Naive thymus-derived CD8-positive, alpha-beta T cell (primary cell): ENCODE results near the gene NUP214. TPM values are rescaled to one million over a fixed set of nuclear protein-coding genes. Genes with fewer than 3 reads are reported as not detected.

Experiments
- ATAC-seq, 2 donors: fragments of 150-1000 bp; cut with Tn5 transposase in 1 of 2; sonication (Bioruptor Pico), chemical (Tn5 transposase) in 1 of 2; 1 replicate in 1 of 2; 2 replicates in 1 of 2; pipeline ENCODE4 v1.10.0; 2021; ENCODE audit warnings: mild to moderate bottlenecking in 2 of 2, moderate library complexity in 2 of 2
- POLR2A ChIA-PET: fragments of 350-600 bp; sonication (Branson Sonifier 250); formaldehyde crosslinking; loops from one replicate; lab custom pipeline; 2021; ENCODE audit warnings: antibody characterized with exemption; lab: Charles Lee
- DNase-seq, 10 donors: peaks; one replicate each; pipeline versions ENCODE4 v3.0.0 to v3.0.0-alpha.2; 2020 to 2022
- H3K27ac Mint-ChIP-seq, 10 donors: one replicate each; pipeline ENCODE4 v1.8.0; 2020 to 2022; ENCODE audit warnings: mild to moderate bottlenecking in 10 of 10, mixed read lengths in 10 of 10, moderate library complexity in 4 of 10, inconsistent platforms in 1 of 10
- H3K27me3 Mint-ChIP-seq, 5 donors: one replicate each; pipeline ENCODE4 v1.8.0; 2021 to 2022; ENCODE audit warnings: mixed read lengths in 5 of 5
- H3K36me3 Mint-ChIP-seq, 3 donors: one replicate each; pipeline ENCODE4 v1.8.0; 2020 to 2022; ENCODE audit warnings: mixed read lengths in 3 of 3, mild to moderate bottlenecking in 2 of 3, inconsistent platforms in 1 of 3
- H3K4me1 Mint-ChIP-seq, 4 donors: one replicate each; pipeline ENCODE4 v1.8.0; 2021 to 2022; ENCODE audit warnings: mixed read lengths in 4 of 4
- H3K4me3 Mint-ChIP-seq, 10 donors: one replicate each; pipeline ENCODE4 v1.8.0; 2020 to 2022; ENCODE audit warnings: mild to moderate bottlenecking in 10 of 10, mixed read lengths in 10 of 10, moderate library complexity in 6 of 10, inconsistent platforms in 1 of 10
- H3K9me3 Mint-ChIP-seq, 9 donors: one replicate each; pipeline ENCODE4 v1.8.0; 2020 to 2022; ENCODE audit warnings: mixed read lengths in 9 of 9, mild to moderate bottlenecking in 3 of 9, inconsistent platforms in 1 of 9, moderate library complexity in 1 of 9
- polyA plus RNA-seq, 3 donors: library from polyadenylated mRNA; unstranded; fragments of 300-500 nt; fragmentation: Illumina TruSeq; gene quantifications; one replicate each; pipeline ENCODE4 v1.2.3, GENCODE V29; 2021
- total RNA-seq, 8 experiments: library from RNA in 2 of 8; stranded (reverse) in 2 of 8; gene quantifications; one replicate each; pipeline ENCODE4 v1.2.3 and lab custom pipeline; 2021 to 2026

Gene NUP214
- total and polyA plus RNA-seq, 5 experiments from 2014 or later = 10.7 to 88.5 (median 24.0) TPM

DNA sequence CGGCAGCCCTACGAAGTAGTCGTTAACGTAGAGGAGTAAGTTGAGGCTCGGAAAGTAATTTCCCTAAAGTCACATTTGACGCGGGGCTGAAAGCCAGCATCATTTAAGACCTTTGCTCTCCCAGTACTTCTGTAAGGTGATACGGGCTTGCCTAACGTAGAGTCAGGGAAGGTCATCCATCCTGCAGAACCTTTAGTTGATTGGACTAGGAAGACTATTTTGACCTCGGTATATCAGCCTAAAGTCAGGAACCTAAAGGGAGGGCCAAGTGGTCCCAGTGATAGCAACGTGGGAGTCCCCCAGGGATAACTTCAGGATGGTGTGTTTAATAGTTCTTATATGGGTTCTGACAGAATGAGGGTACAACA, 657 bp downstream of the NUP214 start:
- Mint-ChIP-seq H3K4me3 (peak overlapping the region; percentile 94 to 100 (median 98)), H3K36me3 (peaks cover 0 to 43% (median 15%) of the 10 kb centered on the region in 3 donors), H3K27ac (peak overlapping the region; percentile 97 to 100 (median 99)), H3K27me3 (no peaks in the 10 kb centered on the region), H3K4me1 (peaks cover 13 to 48% (median 24%) of the 10 kb centered on the region in 4 donors), H3K9me3 (no peaks in the 10 kb centered on the region)
- POLR2A ChIA-PET = interaction anchor here (0.6 to 1.3 kb wide), 5 partner anchors 13 to 613 kb away, joined by 3 to 8 read pairs (median 3); no protein-coding TSS in a partner anchor
- DNase-seq = no peak
- no peak for ATAC-seq

DNA sequence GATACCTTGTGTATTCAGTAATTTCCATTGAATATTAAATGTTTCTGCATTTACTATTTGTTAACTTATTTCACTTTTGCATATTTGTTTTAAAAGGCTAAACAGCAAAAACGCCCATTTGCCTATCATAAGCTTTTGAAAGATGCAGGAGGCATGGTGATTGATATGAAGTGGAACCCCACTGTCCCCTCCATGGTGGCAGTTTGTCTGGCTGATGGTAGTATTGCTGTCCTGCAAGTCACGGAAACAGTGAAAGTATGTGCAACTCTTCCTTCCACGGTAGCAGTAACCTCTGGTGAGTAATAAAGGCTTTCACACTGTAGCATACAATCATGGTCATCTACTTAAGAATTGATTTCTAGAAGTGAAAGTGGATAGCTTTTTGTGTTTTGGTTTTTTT, 3.8 kb downstream of the NUP214 start:
- Mint-ChIP-seq H3K4me1 (peaks cover 15 to 48% (median 24%) of the 10 kb centered on the region in 4 donors), H3K9me3 (no peaks in the 10 kb centered on the region), H3K27ac (no peak overlapping the region), H3K27me3 (no peaks in the 10 kb centered on the region), H3K4me3 (no peak overlapping the region), H3K36me3 (peaks cover 5 to 74% (median 26%) of the 10 kb centered on the region in 3 donors)
- ATAC-seq (no peak), DNase-seq (no peak)
- POLR2A ChIA-PET = no interaction called here

DNA sequence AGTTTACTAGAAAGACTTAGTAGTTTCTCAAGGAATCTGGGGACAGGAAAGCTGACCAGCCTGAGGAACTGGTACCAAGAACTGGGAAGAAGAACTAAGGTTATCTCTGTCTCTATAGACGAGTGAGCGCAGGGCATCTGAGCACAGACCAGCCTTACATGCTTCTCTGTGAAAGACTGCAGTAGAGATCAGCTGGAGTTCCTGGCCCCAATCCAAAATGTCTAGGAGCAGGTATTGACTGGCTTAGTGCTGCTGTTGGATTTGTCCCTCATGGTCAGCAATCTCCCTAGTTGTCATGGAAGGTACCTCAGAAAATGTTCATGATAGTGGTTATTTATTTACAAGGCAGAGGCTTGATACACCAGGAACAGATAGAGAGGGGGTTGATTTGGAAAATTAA, 13.3 kb downstream of the NUP214 start:
- DNase-seq = no peak
- no peak for ATAC-seq
- Mint-ChIP-seq H3K27ac (peak overlapping the region in 1 of 10 donors; percentile 34), H3K4me1 (peaks cover 0 to 2% (median 0%) of the 10 kb centered on the region in 4 donors), H3K4me3 (no peak overlapping the region), H3K36me3 (peaks cover 10 to 94% (median 27%) of the 10 kb centered on the region in 3 donors), H3K27me3 (no peaks in the 10 kb centered on the region), H3K9me3 (no peaks in the 10 kb centered on the region)
- POLR2A ChIA-PET = no interaction called here

DNA sequence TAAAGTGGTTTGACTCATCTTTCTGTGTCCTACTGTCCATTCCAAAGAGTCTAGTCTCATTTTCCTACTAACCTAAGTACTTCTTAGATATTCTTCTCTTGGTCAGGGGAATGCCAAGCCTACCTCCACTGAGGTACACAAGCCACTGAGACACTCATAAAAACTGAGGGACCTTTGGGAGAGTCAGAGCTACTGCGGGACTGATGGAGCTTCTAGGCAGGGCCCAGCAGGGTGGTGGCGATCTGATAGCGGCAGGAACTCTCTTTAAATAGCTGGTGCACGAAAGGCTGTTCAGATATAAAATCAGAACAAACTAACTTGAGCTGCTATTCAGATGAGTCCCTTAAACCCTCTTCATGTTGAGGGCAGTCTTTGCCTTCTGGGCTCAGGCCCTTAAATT, 14.7 kb downstream of the NUP214 start:
- POLR2A ChIA-PET = interaction anchor here (0.8 kb wide), 1 partner anchor 12 kb away, joined by 3 read pairs; no protein-coding TSS in a partner anchor

DNA sequence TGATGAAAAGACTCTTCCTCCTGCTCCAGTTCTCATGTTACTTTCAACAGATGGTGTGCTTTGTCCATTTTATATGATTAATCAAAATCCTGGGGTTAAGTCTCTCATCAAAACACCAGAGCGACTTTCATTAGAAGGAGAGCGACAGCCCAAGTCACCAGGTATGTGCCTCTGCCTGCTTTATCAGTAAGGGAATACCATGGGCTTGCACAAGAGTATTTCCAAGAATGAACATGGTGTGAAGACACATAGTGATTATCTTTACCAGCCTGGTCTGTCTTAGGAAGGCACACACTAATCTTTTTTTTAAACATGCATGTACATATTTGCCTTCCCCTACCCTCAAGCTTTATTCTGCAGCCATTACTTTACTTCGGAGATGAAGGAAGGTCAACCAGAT, 15.2 kb downstream of the NUP214 start:
- peak overlapping the region in 1 of 10 donors; percentile 24 for H3K27ac Mint-ChIP-seq
- H3K27me3 Mint-ChIP-seq = no peaks in the 10 kb centered on the region
- H3K4me3 Mint-ChIP-seq = no peak overlapping the region
- ATAC-seq = no peak
- no peak for DNase-seq
- H3K36me3 Mint-ChIP-seq = peaks cover 7 to 94% (median 29%) of the 10 kb centered on the region in 3 donors
- POLR2A ChIA-PET = interaction anchor here (0.8 kb wide), 1 partner anchor 12 kb away, joined by 3 read pairs; no protein-coding TSS in a partner anchor
- H3K4me1 Mint-ChIP-seq = peaks cover 0 to 3% (median under 1%) of the 10 kb centered on the region in 4 donors
- no peaks in the 10 kb centered on the region for H3K9me3 Mint-ChIP-seq

More for the DNA sequence above, 14.7 kb downstream of the NUP214 start:
- H3K27ac Mint-ChIP-seq = peak overlapping the region in 1 of 10 donors; percentile 25
- ATAC-seq (no peak), DNase-seq (no peak)
- peaks cover 0 to 3% (median under 1%) of the 10 kb centered on the region in 4 donors for H3K4me1 Mint-ChIP-seq
- no peak overlapping the region for H3K4me3 Mint-ChIP-seq
- no peaks in the 10 kb centered on the region for H3K27me3 Mint-ChIP-seq
- H3K9me3 Mint-ChIP-seq = no peaks in the 10 kb centered on the region
- H3K36me3 Mint-ChIP-seq = peaks cover 4 to 94% (median 29%) of the 10 kb centered on the region in 3 donors

DNA sequence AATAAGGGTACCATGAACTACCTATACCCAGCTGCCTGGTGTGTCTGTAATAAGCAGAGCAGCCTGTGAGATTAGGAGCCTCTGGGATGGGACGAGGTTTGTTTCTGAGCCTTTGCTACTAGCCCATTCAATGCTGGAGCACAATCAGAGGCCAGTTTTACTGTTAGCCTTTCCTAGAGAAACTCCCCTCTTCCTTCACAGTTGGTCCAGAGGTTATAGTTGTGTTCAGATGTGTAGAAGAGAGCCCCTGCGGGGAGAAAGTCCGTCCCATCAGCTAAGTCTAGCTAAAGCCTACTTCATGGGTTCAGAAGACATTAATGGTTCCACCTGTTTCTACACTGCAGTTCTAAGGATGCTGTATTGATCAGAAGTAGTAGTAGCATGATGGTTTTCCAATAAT, 16.8 kb downstream of the NUP214 start:
- no peak for ATAC-seq
- no peak for DNase-seq
- no peaks in the 10 kb centered on the region for H3K27me3 Mint-ChIP-seq
- H3K9me3 Mint-ChIP-seq = no peaks in the 10 kb centered on the region
- no peak overlapping the region for H3K4me3 Mint-ChIP-seq
- POLR2A ChIA-PET = no interaction called here
- H3K4me1 Mint-ChIP-seq = peaks cover 0 to 6% (median under 1%) of the 10 kb centered on the region in 4 donors
- H3K27ac Mint-ChIP-seq = no peak overlapping the region
- H3K36me3 Mint-ChIP-seq = peaks cover 8 to 94% (median 36%) of the 10 kb centered on the region in 3 donors

DNA sequence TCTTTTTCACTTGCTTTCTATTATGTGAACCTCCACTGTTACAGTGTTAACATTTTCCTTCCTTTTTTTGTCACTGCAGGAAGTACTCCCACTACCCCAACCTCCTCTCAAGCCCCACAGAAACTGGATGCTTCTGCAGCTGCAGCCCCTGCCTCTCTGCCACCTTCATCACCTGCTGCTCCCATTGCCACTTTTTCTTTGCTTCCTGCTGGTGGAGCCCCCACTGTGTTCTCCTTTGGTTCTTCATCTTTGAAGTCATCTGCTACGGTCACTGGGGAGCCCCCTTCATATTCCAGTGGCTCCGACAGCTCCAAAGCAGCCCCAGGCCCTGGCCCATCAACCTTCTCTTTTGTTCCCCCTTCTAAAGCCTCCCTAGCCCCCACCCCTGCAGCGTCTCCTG, 18.8 kb downstream of the NUP214 start:
- no peaks in the 10 kb centered on the region for H3K27me3 Mint-ChIP-seq
- H3K9me3 Mint-ChIP-seq = no peaks in the 10 kb centered on the region
- peaks cover 11 to 93% (median 28%) of the 10 kb centered on the region in 3 donors for H3K36me3 Mint-ChIP-seq
- no peak for DNase-seq
- POLR2A ChIA-PET = no interaction called here
- H3K4me3 Mint-ChIP-seq = no peak overlapping the region
- H3K4me1 Mint-ChIP-seq = peaks cover 3 to 8% (median 4%) of the 10 kb centered on the region in 4 donors
- no peak for ATAC-seq
- H3K27ac Mint-ChIP-seq = peak overlapping the region in 5 of 10 donors; percentile 35 to 71 (median 43)

DNA sequence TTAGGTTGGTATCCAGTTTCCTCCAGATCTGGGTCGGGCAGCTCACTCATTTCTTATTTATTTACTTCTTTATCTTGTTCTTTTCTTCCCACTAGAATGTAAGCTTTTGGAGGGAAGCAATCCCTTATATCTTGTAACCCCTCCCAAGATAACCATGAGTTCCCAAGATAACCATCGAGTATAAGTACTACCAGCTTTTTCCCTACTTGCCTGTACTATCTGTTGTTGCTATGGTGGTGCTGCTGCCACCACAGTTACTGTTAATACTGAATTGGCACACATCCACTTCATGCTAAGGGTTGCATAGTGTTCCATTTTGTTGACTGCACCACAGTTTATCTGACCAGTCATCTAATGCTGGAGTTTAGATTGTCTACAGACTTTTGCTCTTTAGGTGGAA, 19.9 kb downstream of the NUP214 start:
- POLR2A ChIA-PET = no interaction called here
- DNase-seq (no peak), ATAC-seq (no peak)
- Mint-ChIP-seq H3K9me3 (no peaks in the 10 kb centered on the region), H3K4me3 (no peak overlapping the region), H3K4me1 (peaks cover 10 to 16% (median 14%) of the 10 kb centered on the region in 4 donors), H3K27ac (peak overlapping the region in 3 of 10 donors; percentile 2 to 61 (median 7)), H3K27me3 (no peaks in the 10 kb centered on the region), H3K36me3 (peaks cover 11 to 93% (median 30%) of the 10 kb centered on the region in 3 donors)

DNA sequence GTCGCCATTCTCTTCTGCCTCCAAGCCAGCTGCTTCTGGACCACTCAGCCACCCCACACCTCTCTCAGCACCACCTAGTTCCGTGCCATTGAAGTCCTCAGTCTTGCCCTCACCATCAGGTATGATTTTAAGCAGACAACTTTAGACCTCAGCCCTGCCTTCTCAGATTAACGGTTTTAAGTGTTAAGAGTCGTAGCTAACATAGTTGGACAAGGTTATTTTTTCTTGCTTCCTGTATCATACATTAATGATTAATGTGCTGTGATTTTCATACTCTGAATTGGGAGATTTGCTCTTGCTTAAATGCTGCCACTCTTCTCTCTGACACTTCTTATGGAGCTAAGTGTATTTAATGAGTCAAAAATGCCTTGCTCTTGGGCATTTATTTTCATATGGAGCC, 20.8 kb downstream of the NUP214 start:
- DNase-seq = no peak
- ATAC-seq = no peak
- Mint-ChIP-seq H3K4me3 (no peak overlapping the region), H3K4me1 (peaks cover 10 to 19% (median 16%) of the 10 kb centered on the region in 4 donors), H3K9me3 (no peaks in the 10 kb centered on the region), H3K27ac (peak overlapping the region in 3 of 10 donors; percentile 9 to 88 (median 19)), H3K36me3 (peaks cover 11 to 91% (median 26%) of the 10 kb centered on the region in 3 donors), H3K27me3 (no peaks in the 10 kb centered on the region)
- POLR2A ChIA-PET = no interaction called here

DNA sequence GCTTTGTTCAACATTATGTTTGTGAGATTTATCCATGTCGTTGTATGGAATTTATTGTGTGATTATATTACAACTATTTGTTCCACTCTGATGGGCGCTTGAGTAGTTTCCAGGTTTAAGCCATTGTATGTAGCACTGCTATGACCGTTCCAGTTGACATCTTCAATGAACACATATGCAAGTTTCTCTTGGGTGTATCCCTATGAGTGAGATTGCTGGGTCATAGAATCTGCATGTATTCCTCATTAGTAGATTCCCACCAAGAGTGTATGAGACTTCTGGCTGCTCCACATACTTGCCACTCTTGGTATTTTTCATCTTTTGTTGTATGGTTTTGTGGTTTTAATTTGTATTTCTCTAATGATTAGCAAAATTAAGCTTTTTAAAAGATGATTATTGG, 22.9 kb downstream of the NUP214 start:
- ATAC-seq (no peak), DNase-seq (no peak)
- Mint-ChIP-seq H3K27ac (peak overlapping the region in 4 of 10 donors; percentile 8 to 52 (median 22)), H3K36me3 (peaks cover 15 to 93% (median 30%) of the 10 kb centered on the region in 3 donors), H3K27me3 (no peaks in the 10 kb centered on the region), H3K4me3 (no peak overlapping the region), H3K4me1 (peaks cover 8 to 19% (median 17%) of the 10 kb centered on the region in 4 donors), H3K9me3 (no peaks in the 10 kb centered on the region)
- POLR2A ChIA-PET = interaction anchor here (1.2 kb wide), 1 partner anchor 18 kb away, joined by 3 read pairs; no protein-coding TSS in a partner anchor

DNA sequence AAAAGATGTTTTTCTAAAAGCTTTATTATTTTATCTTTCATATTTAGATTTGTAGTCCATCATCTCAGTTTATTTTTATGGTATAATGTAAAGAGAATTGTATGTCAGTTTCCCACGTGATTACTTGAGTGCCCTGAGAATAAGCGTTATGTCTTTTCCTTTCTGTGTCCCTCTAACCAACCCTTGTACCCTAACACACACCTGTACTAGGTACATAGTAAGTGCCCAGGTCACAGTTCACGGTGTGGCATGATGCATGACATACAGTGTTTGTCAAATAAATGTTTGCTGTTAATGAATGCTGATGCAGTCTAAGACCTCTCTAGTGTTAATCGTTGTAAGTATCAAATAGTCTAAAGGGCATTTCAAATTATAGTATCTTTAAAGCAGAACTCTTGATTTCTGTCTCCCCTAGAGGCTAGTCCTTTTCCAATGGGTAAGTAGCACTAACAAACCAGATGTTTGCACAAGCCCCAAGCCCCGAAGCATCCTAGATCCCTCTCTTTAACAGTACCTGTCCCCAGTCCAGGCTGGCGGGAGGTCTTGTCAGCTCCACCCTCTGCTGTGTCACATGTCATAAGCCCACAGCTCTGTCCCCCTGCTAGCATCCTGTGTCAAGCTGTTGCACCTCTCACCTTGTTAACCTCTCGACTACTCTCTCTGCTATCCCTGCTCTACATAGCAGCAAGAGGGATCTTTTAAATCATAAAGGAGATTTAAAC, 23.7 kb downstream of the NUP214 start:
- no peaks in the 10 kb centered on the region for H3K9me3 Mint-ChIP-seq
- peaks cover 12 to 24% (median 18%) of the 10 kb centered on the region in 4 donors for H3K4me1 Mint-ChIP-seq
- ATAC-seq = peak; percentile 53 to 63
- H3K4me3 Mint-ChIP-seq = peak overlapping the region in 6 of 10 donors; percentile 1 to 58 (median 28)
- peaks cover 16 to 93% (median 30%) of the 10 kb centered on the region in 3 donors for H3K36me3 Mint-ChIP-seq
- DNase-seq = no peak
- POLR2A ChIA-PET = no interaction called here
- H3K27me3 Mint-ChIP-seq = no peaks in the 10 kb centered on the region
- peak overlapping the region; percentile 46 to 93 (median 82) for H3K27ac Mint-ChIP-seq

DNA sequence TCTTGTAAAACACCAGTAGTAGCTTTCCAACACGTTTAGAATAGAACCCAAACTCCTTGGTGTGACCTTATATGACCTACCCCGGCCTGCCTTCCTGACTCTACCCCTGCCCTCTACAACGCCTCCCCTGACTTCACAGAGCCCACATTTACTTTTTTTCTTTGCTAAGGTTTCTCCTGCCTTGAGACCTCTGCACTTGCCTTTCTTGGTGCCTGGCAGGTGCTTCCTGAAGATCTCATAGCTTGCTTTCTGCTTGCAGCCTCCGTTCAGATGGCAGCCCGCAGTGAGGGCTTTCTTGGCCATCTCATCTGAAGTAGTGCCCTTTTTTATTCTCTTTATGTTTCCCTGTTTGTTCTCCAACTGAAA, 24.3 kb downstream of the NUP214 start:
- Mint-ChIP-seq H3K4me1 (peaks cover 16 to 24% (median 19%) of the 10 kb centered on the region in 4 donors), H3K9me3 (no peaks in the 10 kb centered on the region), H3K27me3 (no peaks in the 10 kb centered on the region), H3K27ac (peak overlapping the region; percentile 46 to 93 (median 82)), H3K4me3 (peak overlapping the region in 7 of 10 donors; percentile 1 to 58 (median 26)), H3K36me3 (peaks cover 16 to 93% (median 29%) of the 10 kb centered on the region in 3 donors)
- peak in 2 of 10 donors; percentile 11 to 21 for DNase-seq
- POLR2A ChIA-PET = no interaction called here
- ATAC-seq = peak; percentile 60 to 63

DNA sequence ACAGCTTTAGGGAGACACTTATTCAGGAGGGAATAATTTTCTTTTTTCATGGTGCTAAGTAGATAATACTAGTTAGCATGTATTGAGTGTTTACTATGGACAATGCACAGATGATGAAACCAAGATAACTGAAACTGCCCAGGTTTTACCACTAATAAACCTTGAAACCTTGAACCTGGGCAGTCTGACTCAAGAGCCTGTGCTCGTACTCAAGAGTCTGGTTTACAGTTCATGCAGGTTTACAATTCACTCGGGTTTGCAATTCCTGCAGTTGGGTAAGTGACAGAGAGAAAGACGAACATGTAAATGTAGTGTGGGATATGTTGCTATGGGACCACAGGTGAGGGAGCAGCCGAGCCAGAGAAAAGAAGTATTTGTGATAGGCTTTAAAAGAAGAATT, 28.2 kb downstream of the NUP214 start:
- Mint-ChIP-seq H3K4me1 (peaks cover 19 to 34% (median 25%) of the 10 kb centered on the region in 4 donors), H3K27ac (peak overlapping the region in 4 of 10 donors; percentile 32 to 61 (median 50)), H3K36me3 (peaks cover 10 to 94% (median 19%) of the 10 kb centered on the region in 3 donors), H3K27me3 (no peaks in the 10 kb centered on the region), H3K4me3 (no peak overlapping the region), H3K9me3 (no peaks in the 10 kb centered on the region)
- DNase-seq = no peak
- POLR2A ChIA-PET = no interaction called here
- ATAC-seq = no peak
